GM18873 (cell line): ENCODE measurements around the gene NT5M.
"Not testable (repeated sequence)": the region's sequence is repeated elsewhere in the genome, so short reads cannot be mapped to it uniquely, and the experiment has no call there.

Source experiments
- ATAC-seq: cut with Tn5 transposase; IDR thresholded peaks from one replicate; pipeline ENCODE4 v1.9.1; 2021; ENCODE audit warnings: mild to moderate bottlenecking, moderate library complexity, moderate number of reproducible peaks; ENCODE audit not compliant: unreplicated experiment, low FRiP score

Gene NT5M

DNA sequence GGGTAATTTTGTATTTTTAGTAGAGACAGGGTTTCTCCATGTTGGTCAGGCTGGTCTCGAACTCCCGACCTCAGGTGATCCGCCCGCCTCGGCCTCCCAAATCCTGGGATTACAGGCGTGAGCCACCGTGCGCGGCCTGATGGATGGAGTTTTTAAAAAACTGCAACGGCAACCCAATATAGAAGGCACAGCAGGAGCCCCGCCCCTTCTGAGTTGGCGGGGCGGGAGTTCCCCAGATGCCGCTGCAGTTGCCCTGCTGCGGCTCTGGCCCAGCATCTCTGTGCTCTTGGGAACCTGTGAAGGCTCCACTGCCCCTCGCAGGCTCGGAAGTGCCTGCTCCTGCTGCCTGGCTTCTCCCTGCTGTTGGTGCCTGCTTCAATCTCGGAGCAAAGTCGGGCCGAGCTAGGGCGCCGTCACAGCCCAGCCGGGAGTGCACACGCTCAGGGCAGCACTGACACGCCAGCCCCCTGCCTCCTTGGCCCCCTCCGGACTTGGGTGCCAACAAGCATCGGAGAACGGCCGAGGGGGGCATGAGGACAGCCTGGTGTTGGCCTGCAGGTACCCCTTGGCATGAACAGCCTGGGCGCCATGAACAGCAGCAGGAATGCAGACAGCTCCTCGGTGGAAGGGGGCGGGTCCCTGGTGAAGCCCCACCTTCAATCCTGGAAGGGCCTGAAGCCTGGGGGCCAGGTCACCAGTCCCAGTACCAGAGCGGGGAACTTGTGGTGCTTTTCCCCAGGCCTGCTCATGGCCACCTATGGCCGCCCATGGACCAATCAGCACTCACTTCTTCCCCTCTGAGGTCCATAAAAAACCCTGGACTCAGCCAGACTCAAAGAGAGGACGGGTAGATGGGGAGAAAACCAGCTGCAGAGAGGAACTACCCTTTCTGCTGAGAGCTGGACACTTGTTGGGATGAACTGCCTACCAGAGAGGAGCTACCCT is 2.3 kb upstream of the NT5M start:
- no peak for ATAC-seq

DNA sequence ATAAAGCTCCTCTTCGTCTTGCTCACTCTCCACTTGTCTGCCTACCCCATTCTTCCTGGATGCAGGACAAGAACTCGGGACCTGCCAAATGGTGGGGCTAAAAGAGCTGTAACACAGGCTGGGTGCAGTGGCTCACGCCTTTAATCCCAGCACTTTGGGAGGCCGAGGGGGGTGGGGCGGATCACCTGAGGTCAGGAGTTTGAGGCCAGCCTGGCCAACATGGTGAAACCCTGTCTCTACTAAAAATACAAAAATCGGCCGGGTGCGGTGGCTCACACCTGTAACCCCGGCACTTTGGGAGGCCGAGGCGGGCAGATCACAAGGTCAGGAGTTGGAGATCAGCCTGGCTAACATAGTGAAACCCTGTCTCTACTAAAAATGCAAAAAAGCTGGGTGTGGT is 1.5 kb upstream of the NT5M start:
- not testable (repeated sequence) for ATAC-seq

DNA sequence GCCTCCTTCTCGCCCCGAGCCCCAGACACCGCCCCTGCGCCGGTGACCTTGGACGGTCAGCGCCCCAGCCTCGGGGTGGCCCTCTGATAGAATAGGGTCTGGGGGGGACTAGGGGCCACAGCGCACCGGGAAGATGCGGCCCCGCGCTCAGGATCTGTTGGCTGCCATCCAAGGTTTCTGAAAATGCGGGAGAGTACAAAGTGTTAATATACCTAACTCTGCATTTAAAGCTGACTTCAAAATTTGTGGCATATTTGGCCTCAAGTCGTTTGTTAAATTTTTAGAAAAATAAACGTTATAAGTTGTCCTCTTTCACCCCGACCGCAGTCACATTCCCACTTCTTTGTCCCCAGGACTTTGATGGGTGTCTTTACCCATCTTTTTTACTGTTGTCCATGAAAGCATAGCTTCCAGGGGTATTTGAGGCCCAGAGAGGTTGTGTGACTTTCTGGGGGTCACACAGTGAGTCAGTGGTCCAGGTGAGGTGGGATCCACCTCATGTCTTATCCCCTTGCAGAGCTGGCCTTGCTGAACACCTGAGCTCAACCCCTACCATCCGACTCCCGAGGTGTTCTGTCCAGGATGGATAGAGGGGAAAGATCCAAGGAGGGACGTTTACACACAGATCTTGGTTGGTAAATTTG is 796 bp downstream of the NT5M start:
- no peak for ATAC-seq

DNA sequence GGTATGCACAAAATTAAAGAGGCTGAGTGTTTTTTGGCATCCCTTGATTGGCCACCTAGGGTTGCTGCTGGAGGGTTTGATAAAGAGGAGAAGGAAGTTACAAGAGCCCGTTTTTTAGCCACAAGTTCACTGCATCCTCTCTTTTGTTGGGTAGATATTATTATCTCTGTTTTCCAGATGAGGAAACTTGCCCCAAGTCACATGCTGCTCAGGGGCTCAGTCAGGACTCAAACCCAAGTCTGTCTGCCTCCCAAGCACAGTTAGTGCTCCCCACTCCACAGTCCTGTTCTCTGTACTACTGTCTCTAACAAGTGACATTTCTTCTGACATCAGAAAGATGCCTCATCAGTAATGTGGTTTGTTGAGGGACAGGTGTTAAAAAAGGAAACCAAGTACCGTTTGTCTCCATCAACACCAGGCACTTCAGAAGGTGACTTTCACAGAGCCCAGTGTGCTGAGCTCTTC is 1.4 kb downstream of the NT5M start:
- ATAC-seq = no peak

DNA sequence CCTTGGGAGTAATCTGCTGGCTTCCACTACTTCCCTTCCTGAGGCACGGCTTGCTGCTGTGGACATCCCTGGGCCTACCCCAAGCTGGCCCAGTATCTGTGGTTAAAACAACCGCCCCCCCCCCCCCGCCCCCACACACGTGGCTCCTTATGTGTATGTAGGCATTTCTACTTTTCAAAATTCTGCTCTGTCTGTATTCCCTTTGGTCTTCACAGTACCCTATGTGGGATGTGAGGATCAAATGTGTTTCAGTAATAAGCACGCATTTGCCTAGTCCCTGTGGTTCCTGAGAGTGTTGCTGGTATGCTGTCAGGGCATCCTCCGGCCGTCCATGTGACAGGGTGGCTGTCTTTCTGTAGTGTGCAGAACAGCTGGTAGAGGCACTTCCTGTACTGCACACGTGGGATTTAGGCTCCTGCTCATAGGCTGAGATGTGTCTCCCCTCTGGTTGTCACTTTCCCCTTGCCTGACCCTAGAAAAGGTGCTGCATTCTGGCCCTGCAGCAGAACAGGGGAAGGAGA is 2.2 kb downstream of the NT5M start:
- peak; percentile 74 for ATAC-seq

DNA sequence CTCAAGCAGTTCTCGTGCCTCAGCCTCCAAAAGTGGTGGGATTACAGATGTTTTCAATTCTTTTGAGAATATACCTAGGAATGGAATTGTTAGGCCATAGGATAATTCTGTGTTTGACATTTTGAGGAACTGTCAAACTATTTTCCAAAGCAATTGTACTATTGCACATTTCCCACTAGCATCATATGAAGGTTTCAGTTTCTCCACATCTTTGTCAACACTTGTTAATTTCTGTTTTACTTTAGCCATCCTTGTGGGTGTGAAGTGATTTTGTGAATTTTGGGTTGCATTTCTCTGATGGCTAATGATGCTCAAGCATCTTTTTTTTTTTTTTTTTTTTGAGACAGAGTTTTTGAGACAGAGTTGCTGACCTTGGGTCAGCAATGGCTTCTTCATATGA is 6.2 kb downstream of the NT5M start:
- no peak for ATAC-seq

DNA sequence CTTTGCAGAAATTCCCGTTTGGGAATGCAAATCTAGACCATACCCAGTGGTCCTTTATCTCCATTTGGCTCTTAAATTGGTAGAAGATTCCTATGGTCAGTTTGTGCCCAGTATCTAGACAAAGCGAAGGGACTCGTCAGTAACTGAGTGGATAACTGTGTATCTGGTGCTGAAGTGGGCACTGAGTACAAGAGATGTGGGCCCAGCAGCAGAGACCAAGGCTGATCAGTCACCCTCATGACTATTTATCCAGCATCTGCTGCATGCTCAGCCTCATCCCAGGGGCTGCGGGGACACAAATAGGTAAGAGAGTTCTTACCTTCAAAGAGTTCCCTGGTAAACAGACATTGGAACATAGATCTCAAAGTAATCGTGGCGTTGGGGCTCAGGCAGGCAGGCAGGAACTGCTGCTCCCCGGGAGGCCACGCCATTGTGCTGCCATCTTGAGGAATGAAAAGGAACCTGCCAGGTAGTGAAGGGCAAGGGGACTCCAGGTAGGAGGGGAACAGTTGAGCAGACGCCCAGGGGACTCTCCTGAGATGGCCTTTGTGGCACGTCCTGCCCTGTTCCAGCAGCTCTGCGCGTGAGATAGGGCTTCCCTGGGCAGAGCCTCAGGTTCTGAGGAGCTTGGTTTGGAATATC is 10.3 kb downstream of the NT5M start:
- ATAC-seq = no peak

DNA sequence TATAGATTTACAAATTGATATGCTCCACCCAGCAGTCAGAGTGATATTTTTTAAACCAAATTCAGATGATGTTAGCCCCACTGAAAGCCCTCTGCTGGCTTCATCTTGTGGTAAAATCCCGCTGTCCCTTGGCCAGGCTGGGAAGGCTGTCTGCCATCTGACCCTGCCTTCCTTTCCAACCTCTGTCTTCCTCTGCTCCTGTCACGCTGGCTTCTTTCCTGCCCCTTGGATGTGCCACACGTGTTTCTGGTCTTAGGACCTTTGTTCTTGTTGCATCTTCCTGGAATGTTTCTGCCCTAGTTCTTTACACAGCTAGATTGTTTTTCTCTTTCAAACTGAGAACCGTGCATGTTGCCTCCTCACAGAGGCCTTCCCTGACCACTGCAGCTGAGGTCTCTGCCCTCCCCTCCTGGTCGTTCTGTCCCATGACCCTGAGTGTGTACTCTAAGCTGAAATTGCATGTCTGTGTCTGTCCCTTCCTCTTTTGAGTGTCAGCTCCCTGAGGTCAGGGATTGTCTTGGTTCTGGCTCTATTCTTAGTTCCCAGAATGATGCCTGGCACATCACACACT is 11.4 kb downstream of the NT5M start:
- ATAC-seq = no peak

DNA sequence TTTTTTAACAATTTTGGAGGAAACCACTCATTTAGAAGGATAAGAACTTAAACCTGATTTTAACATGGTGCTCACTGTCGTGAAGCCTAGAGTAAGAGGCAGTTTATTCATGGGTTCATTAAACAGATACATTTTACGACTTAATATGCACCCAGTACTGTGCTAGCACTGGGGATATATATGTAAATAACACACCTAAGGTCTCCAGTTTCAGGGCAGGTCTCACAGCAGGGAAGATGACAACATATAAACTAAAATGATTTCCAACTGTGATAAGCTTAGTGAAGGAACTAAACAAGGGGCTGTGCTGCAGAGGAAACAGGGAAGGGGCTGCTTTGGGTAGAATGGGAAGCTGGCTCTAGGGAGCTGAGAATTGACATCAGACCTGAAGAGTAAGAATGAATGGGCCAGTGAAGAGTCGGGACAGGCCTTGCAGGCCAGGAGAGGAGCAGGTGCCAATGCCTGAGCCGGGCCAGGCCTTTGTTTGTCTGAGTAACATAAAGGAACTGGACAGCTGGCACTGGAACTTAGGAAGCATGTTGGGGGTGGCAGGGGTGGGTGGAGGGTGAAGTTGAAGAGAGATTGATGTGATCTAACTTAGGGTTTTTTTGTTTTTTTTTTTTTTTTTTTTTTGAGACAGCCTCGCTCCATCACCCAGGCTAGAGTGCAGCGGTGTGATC is 12.1 kb downstream of the NT5M start:
- no peak for ATAC-seq

DNA sequence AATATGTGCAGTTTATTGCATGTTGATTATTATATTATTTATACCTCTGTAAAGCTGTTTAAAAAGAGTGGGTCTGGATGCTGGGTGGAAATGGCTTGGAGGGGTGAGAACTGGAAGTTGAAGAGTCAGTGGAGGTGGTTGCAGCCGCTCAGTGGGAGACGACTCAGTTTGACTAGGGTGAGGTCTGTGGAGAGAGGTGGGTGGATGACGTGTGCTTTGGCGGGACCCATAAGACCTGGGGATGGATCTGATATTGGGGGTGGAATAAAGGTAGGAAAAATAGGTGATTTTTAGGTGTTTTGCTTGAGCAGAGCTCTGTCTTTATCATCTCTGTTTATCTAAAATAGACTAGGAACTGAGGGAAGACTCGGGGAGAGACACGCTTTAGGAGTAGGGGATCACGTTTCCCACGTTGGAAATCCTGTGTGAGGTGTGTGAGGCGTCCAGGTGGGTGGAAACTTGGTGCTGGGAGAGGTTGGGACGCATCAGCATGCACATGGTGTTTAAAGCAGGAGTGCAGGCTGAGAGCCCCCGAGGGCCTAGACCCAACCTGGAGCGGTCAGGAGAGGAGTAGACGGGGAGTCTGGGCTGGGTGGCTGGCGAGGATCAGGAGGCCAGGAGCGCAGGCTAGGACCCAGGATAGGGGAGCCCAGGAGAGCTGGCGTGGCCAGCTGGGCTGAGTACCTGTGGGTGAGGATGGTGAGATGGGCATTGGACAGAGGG is 17.2 kb downstream of the NT5M start:
- ATAC-seq = no peak

DNA sequence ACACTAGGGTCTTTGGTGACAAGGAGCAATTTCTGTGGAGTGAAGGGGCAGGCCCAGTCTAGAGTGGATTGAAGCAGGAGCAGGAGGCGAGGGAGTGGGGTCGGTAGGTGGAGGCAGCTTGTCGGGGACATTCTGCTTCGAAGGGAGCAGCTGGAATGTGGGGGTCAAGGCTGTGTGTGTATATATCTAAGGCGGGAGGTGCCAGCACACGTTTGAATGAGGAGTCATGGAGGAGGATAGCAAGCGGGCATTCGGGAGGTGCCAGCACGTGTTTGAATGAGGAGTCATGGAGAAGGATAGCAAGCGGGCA is 17.7 kb downstream of the NT5M start:
- no peak for ATAC-seq

DNA sequence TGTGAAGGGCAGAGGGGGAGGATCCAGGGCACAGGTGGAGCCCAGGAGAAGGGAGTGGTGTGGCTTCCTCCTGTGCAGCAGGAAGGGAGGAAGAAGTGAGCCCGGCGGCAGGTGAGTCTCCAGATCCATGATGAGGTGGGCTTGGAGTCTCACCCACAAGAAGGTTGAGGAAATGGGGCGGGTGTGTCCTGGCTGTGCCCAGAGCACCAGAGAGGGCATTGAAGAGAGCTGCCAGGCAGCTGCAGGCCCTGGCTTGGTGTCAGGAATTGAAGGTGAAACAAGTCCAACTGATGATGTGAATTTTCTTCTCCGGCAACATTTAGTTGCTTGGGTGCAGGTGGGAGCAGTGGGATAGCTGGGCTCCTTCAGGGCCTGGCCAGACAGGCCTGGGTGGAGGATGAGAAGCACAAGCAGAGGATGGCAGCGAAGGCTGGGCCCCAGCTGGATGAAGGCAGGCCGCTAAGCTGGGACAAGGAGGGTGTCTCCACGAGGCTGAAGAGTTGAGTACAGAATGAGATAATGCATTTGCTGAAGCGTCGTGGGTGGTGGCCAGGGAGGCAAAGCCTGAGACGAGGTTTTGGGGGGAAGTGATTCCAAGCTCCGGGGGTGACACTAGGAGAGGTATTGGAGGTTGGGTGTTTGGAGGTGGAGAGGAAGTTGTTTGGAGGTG is 18.3 kb downstream of the NT5M start:
- ATAC-seq = no peak

DNA sequence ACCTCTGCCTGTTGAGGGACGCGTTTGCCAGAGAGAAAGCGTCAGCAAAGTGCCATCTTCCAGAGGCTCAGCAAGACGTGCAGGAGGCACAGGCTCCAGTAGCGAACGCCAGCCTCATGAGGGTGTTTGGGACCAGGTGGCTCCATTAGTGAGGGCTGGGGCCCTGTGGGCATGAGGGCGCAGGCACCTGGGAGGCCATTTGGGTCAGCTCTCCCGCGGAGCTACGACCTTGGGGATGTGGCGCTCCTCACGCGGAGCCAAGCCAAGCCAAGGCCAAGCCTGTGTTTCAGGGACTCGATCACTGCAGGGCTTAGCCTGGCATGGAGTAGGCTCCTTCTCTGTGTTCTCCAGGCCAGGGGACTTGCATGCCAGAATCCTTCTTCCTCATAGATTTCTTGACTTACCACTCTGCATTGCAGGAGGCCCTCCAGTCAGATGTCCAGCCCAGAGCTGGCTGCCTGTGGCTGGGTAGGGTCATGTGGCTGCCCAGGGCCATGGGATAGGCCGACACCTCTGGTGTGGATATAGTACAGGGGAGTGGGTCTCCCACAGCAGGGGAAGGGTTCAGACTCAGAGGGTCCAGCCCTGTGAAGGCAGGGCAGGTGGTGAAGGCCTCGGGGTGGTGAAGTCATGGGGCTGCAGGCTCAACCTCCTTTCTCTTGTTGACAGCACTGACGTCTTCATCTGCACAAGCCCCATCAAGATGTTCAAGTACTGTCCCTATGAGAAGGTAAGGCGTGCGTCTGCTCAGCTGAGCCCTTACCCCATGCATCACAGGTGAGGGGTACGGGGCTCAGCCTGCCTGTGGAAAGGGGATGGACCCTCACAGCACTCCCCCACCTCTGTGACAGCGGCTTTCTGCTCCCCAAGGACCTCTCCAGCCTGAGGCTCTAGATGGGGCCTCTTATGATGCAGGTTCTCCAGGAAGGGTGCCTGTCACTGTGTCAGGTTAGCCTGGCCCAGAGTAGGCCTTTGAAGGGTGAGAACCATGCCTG is 19.6 kb downstream of the NT5M start:
- no peak for ATAC-seq

DNA sequence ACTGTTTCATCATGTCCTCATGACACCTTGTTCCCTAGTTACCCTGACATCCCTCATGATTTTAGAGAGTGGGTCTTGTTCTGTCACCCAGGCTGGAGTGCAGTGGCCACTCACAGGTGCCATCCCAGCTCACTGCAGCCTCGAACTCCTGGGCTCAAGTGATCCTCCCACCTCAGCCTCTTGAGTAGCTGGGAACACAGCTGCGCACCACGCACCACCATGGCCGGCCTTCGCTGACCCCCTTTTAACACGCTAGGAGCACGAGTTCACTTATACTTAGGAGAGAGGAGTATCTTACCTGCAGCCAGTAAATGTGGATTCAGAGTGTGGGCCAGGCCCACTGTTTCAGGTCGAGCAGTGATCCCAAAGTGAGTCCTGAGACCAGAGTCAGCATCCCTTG is 21.4 kb downstream of the NT5M start:
- ATAC-seq = no peak

DNA sequence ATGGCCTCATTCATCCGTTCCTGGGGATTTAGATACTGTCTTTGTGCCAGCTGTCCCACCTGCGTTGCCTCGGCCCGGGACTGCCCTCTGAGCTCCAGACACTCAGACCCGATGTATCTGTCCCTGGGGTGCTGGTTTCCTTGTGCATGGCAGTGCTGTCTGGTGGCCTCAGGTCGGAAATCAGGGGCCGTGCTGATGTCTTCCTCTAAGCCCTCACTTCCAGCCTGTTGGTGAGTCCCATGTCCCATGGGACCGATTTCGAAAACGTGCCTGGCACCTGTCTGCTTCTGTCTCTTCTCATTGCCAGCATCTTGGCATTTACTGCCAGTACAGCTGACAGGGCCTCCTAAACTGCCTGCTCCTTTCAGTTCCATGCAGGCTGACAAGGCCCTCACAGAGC is 22.1 kb downstream of the NT5M start:
- ATAC-seq = no peak

DNA sequence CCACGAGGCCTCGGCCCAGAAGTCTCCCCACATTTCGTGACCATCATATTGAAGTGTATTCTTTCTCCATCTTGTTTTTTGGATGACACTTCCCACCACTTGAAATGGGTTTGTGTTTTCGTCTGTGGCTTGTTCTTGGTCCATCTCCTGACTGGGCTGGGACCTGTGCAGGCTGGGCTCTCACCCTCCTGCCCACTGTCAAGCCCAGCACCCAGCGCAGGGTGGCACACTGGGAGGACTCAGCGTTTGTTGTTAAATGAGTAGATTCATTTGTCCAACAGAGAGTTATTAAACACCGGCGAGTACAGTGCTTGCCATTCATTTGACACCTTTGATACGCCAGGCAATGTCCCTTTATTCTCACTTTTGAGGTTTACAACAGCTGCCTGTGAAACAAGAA is 22.6 kb downstream of the NT5M start:
- no peak for ATAC-seq

DNA sequence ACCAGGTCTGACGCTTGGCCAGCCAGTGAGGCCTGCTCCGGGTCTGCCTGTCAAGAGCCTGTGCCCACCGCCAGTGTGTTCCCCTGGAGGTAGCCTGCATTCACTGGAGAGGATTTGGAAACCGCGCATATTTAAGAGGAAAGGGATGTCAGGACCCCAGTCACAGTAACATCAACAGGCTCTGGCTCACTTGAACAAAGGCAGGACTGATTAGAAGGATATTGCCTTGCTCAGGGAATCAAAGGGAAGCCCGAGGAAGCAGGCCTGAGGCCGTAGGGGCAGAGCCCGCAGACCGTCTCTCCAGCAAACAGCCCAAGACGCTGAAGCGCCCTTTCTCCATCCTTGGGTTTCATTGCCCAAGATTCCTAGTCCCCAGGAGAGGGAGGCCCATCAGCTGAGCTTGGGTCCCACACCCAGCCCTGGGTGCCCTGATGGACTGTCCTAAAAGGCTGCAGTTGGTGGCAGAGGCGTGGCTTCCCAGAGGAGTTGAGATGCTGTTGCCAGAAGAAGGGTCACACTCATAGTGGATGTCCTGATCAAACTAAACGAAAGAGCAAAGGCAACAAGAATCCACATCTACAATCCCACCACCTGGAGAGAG is 23.2 kb downstream of the NT5M start:
- ATAC-seq = no peak

DNA sequence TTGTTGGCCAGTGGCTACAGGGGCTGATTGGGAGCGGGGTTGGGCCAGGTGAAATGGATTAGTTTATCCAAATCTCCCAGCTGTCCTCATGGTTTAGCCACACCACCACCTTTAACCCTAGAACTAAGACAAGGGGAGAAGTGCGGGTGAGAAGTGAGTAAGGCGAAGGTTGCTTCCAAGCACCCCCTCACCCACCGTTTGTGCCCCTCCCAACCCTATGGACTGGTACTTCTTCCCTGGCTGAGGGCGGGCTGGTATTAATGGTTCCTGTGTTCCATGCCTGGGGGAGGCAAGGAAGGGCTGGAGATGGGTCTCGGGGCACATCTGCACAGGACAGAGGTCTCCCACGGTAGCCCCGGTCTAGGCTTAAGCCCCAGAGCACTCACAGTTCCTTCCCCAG is 25.1 kb downstream of the NT5M start:
- no peak for ATAC-seq
